Measurements from ENCODE around the gene ARHGDIG. TPM values are rescaled to one million over a fixed set of nuclear protein-coding genes. Genes with fewer than 3 reads are reported as not detected.

Gene ARHGDIG
- total RNA-seq, 1 donor: not detected

GRCh38 chr16:240559-240958 is 39.8 kb upstream of the ARHGDIG start:
- Histone ChIP-seq H4K20me1 (ENCODE audit: insufficient read depth, low read length) (peaks cover 20% of the 10 kb centered on the region), H3K9me3 (ENCODE audit: low read depth, low read length) (no peaks in the 10 kb centered on the region), H3K79me2 (ENCODE audit: insufficient read depth, low read length) (peaks cover 50% of the 10 kb centered on the region), H3K4me2 (ENCODE audit: insufficient read depth, low read length) (no peak overlapping the region), H3K27ac (ENCODE audit: low read depth, low read length) (no peak overlapping the region), H2AFZ (ENCODE audit: low read length) (no peak overlapping the region), H3K27me3 (ENCODE audit: insufficient read depth, low read length) (no peaks in the 10 kb centered on the region), H3K36me3 (ENCODE audit: insufficient read depth, low read length) (no peaks in the 10 kb centered on the region), H3K4me3 (ENCODE audit: insufficient read depth, low read length) (no peak overlapping the region), H3K4me1 (ENCODE audit: insufficient read depth, low read length) (peaks cover 2% of the 10 kb centered on the region)
- no peak for TF ChIP-seq CTCF (IDR thresholded peaks at IDR 0.05; ENCODE audit: extremely low read depth, low read depth, low read length)
- no peak for DNase-seq (ENCODE audit: insufficient read length, low spot score, missing footprints)

- no peaks in the 10 kb centered on the region for H3K27me3 ChIP-seq (ENCODE audit: insufficient read depth, low read length)
- H3K4me1 ChIP-seq (ENCODE audit: insufficient read depth, low read length): no peaks in the 10 kb centered on the region
- H2AFZ ChIP-seq (ENCODE audit: low read length): no peak overlapping the region
- H3K27ac ChIP-seq (ENCODE audit: low read depth, low read length): no peak overlapping the region
- H3K36me3 ChIP-seq (ENCODE audit: insufficient read depth, low read length): no peaks in the 10 kb centered on the region
- H3K79me2 ChIP-seq (ENCODE audit: insufficient read depth, low read length): peaks cover 46% of the 10 kb centered on the region
- DNase-seq (ENCODE audit: insufficient read length, low spot score, missing footprints): no peak
- peaks cover 20% of the 10 kb centered on the region for H4K20me1 ChIP-seq (ENCODE audit: insufficient read depth, low read length)
- H3K9me3 ChIP-seq (ENCODE audit: low read depth, low read length): no peaks in the 10 kb centered on the region
- no peak overlapping the region for H3K4me2 ChIP-seq (ENCODE audit: insufficient read depth, low read length)
- no peak overlapping the region for H3K4me3 ChIP-seq (ENCODE audit: insufficient read depth, low read length)
- TF ChIP-seq CTCF (IDR thresholded peaks at IDR 0.05; ENCODE audit: extremely low read depth, low read depth, low read length): no peak
Observed at GRCh38 chr16:242281-242680, 38.1 kb upstream of the ARHGDIG start.

- TF ChIP-seq CTCF (IDR thresholded peaks at IDR 0.05; ENCODE audit: extremely low read depth, low read depth, low read length): no peak
- H3K9me3 ChIP-seq (ENCODE audit: low read depth, low read length): no peaks in the 10 kb centered on the region
- no peaks in the 10 kb centered on the region for H3K4me1 ChIP-seq (ENCODE audit: insufficient read depth, low read length)
- no peak overlapping the region for H2AFZ ChIP-seq (ENCODE audit: low read length)
- no peaks in the 10 kb centered on the region for H3K36me3 ChIP-seq (ENCODE audit: insufficient read depth, low read length)
- H3K27me3 ChIP-seq (ENCODE audit: insufficient read depth, low read length): no peaks in the 10 kb centered on the region
- H3K27ac ChIP-seq (ENCODE audit: low read depth, low read length): no peak overlapping the region
- H3K79me2 ChIP-seq (ENCODE audit: insufficient read depth, low read length): peaks cover 38% of the 10 kb centered on the region
- H3K4me2 ChIP-seq (ENCODE audit: insufficient read depth, low read length): no peak overlapping the region
- no peak overlapping the region for H3K4me3 ChIP-seq (ENCODE audit: insufficient read depth, low read length)
- peak; percentile 80 for DNase-seq (ENCODE audit: insufficient read length, low spot score, missing footprints)
- H4K20me1 ChIP-seq (ENCODE audit: insufficient read depth, low read length): peaks cover 21% of the 10 kb centered on the region
Observed at GRCh38 chr16:243348-243747, 37.0 kb upstream of the ARHGDIG start.

DNA sequence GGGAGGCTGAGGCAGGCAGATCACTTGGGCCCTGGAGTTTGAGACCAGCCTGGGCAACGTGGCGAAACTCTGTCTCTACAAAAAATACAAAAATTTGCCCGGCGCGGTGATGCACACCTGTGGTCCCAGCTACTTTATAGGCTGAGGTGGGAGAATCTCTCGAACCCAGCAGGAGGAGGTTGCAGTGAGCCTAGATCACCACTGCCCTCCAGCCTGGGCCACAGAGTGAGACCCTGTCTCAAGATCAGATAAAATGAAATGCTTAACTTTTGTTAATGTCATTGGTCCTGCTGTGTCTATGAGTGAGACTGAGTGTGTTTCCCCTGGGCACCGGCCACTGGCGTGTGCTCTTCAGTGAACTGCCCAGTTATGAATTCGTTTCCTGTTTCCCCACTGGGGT is 35.3 kb upstream of the ARHGDIG start:
- Histone ChIP-seq H3K9me3 (ENCODE audit: low read depth, low read length) (no peaks in the 10 kb centered on the region), H3K4me3 (ENCODE audit: insufficient read depth, low read length) (no peak overlapping the region), H3K79me2 (ENCODE audit: insufficient read depth, low read length) (peaks cover 35% of the 10 kb centered on the region), H3K36me3 (ENCODE audit: insufficient read depth, low read length) (peaks cover under 1% of the 10 kb centered on the region), H2AFZ (ENCODE audit: low read length) (no peak overlapping the region), H3K4me1 (ENCODE audit: insufficient read depth, low read length) (no peaks in the 10 kb centered on the region), H3K27me3 (ENCODE audit: insufficient read depth, low read length) (no peaks in the 10 kb centered on the region), H4K20me1 (ENCODE audit: insufficient read depth, low read length) (peaks cover 21% of the 10 kb centered on the region), H3K4me2 (ENCODE audit: insufficient read depth, low read length) (no peak overlapping the region), H3K27ac (ENCODE audit: low read depth, low read length) (no peak overlapping the region)
- no peak for DNase-seq (ENCODE audit: insufficient read length, low spot score, missing footprints)
- TF ChIP-seq CTCF (IDR thresholded peaks at IDR 0.05; ENCODE audit: extremely low read depth, low read depth, low read length): no peak
